HepG2 (cell line): ENCODE measurements around the gene IGLON5. TPM values are rescaled to one million over a fixed set of nuclear protein-coding genes. Genes with fewer than 3 reads are reported as not detected.
A peak's percentile ranks its signal among the peaks of the same experiment; 100 is the strongest.

ENCODE experiments used
- BHLHE40 ChIP-seq: IDR thresholded peaks from 2 replicates; pipeline ENCODE4 v1.6.1; 2011; ENCODE audit warnings: low read length, improper control_type of control experiment
- CHD2 ChIP-seq: IDR thresholded peaks from 2 replicates; pipeline ENCODE4 v1.6.1; 2011; ENCODE audit warnings: low read depth, low read length, improper control_type of control experiment
- FOSL2 ChIP-seq: sonication (generic); formaldehyde crosslinking; IDR thresholded peaks from 2 replicates; pipeline ENCODE4 v1.4.0; 2020; ENCODE audit warnings: missing genetic modification reagents
- HNRNPLL ChIP-seq: fragments of 200-400 bp; formaldehyde crosslinking; IDR thresholded peaks from 2 replicates; pipeline ENCODE4 v1.6.1; 2017; ENCODE audit warnings: mild to moderate bottlenecking, low read depth, low read length; ENCODE audit not compliant: poor library complexity, severe bottlenecking
- MIXL1 ChIP-seq: IDR thresholded peaks from 2 replicates; pipeline ENCODE4 v1.6.1; 2016
- RELA ChIP-seq: sonication (generic); formaldehyde crosslinking; IDR thresholded peaks from 2 replicates; pipeline ENCODE4 v1.4.0; 2020; ENCODE audit warnings: missing genetic modification reagents
- SRY ChIP-seq: sonication (generic); formaldehyde crosslinking; IDR thresholded peaks from 2 replicates; pipeline ENCODE4 v1.8.0; 2022; ENCODE audit warnings: mild to moderate bottlenecking, missing genetic modification reagents
- ZNF451 ChIP-seq: sonication (generic); formaldehyde crosslinking; IDR thresholded peaks from 2 replicates; pipeline ENCODE4 v1.5.0; 2020; ENCODE audit warnings: mild to moderate bottlenecking, missing genetic modification reagents
- polyA plus RNA-seq, 8 experiments: library from polyadenylated mRNA; depleted of rRNA in 3 of 8; stranded (reverse) in 7 of 8; unstranded in 1 of 8; fragments of >200 nt; fragmentation: Illumina TruSeq in 4 of 8; extraction: Trizol in 4 of 8; gene quantifications; 2 replicates each; pipeline versions ENCODE4 v1.2.1 to v1.2.3, GENCODE V29; 2011 to 2016; ENCODE audit warnings: low read depth in 4 of 8, missing spikeins in 1 of 8, mixed read lengths in 1 of 8; ENCODE audit not compliant: insufficient read depth in 1 of 8
- total RNA-seq, 5 experiments: library from RNA; depleted of rRNA; stranded (reverse); fragments of >200 nt; fragmentation: Illumina TruSeq; extraction: Trizol; gene quantifications; 2 replicates each; pipeline ENCODE4 v1.2.3, GENCODE V29; 2016; ENCODE audit warnings: low read depth in 1 of 5
- TF ChIP-seq, protein P1 (sequence below), 2 experiments: sonication (generic) in 1 of 2; formaldehyde crosslinking in 1 of 2; IDR thresholded peaks; 2 replicates each; pipeline versions ENCODE4 v1.5.1 to v1.6.1; 2011 to 2020; ENCODE audit warnings: borderline replicate concordance in 1 of 2, low read depth in 1 of 2, low read length in 1 of 2, mild to moderate bottlenecking in 1 of 2, missing genetic modification reagents in 1 of 2, moderate library complexity in 1 of 2
- TF ChIP-seq, protein P2 (sequence below): sonication (generic); formaldehyde crosslinking; IDR thresholded peaks from 2 replicates; pipeline ENCODE4 v1.9.0; 2021; ENCODE audit warnings: missing genetic modification reagents, borderline replicate concordance
- TF ChIP-seq, protein P3 (sequence below): sonication (generic); formaldehyde crosslinking; IDR thresholded peaks from 2 replicates; pipeline ENCODE4 v1.5.1; 2020; ENCODE audit warnings: mild to moderate bottlenecking, missing genetic modification reagents, moderate library complexity
- TF ChIP-seq, protein P4 (sequence below): sonication (generic); formaldehyde crosslinking; IDR thresholded peaks from 2 replicates; pipeline ENCODE4 v1.4.0; 2020; ENCODE audit warnings: missing genetic modification reagents
- TF ChIP-seq, protein P5 (sequence below): fragments of 450-650 bp; IDR thresholded peaks from 2 replicates; pipeline ENCODE4 v1.6.1; 2016
- TF ChIP-seq, protein P6 (sequence below): sonication (generic); formaldehyde crosslinking; IDR thresholded peaks from 2 replicates; pipeline ENCODE4 v1.8.0; 2022; ENCODE audit warnings: missing genetic modification reagents, mild to moderate bottlenecking, moderate library complexity, borderline replicate concordance

Gene IGLON5
- total and polyA plus RNA-seq, 2 of the 13 experiments (the other 11 are each of a cell fraction or from before 2014, with no cell fraction given), result 0.04 to 5.7 TPM

DNA sequence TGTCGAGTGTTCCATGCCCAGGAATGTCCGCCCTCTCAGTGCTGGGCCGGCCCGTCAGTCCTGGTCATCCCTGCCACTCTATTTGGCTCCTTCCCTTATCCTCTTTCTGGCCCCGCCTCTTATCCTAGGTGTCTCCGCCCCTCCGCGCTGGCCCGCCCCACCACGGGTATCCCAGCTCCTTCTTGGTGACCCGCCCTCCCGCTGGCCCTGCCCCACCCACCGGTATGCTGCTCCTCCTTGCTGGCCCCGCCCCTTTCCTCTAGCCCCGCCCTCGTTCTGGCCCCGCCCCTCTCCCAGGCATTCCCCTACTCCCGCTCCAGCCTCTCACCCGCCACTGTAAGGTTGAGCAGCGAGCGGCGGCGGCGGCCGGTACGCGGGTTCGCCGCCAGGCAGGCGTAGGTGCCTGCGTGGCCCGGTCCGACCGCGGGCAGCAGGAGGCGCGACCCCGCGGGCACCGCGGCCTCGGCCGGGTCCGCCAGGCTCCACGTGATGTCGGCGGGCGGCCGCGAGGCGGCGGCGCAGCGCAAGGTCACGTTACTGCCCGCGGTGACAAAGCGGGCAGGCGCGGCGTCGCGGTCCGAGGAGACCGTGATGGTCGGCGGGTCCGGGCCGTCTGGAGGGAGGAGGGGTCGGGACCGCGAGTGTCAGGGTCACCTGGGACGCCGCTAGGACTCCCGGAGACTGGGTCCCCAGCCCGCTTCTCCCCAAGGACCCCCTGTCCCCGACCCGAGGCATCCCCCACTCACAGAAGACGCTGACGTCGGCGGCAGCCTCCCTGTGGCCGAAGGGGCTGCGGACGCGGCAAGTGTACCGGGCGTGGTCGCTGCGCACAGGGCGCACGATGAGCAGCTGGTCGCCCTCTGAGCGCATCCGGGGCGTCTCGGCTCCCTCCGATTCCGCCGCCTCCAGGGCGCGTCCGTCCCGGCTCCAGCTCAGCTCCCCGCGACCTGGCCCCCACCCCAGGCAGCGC is 28.5 kb downstream of the IGLON5 start (continued):
- TF ChIP-seq, protein P1, sequence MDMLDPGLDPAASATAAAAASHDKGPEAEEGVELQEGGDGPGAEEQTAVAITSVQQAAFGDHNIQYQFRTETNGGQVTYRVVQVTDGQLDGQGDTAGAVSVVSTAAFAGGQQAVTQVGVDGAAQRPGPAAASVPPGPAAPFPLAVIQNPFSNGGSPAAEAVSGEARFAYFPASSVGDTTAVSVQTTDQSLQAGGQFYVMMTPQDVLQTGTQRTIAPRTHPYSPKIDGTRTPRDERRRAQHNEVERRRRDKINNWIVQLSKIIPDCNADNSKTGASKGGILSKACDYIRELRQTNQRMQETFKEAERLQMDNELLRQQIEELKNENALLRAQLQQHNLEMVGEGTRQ (IDR thresholded peaks at IDR 0.05; ENCODE audit: low read depth, low read length), result peak; percentile 49; the same call in 1 of the 2 replicates
- TF ChIP-seq, protein P1 (CRISPR knock-in tag; IDR thresholded peaks at IDR 0.05; ENCODE audit: borderline replicate concordance), result no peak
- TF ChIP-seq CHD2, result no peak
- no peak for TF ChIP-seq MIXL1 (CRISPR knock-in tag)
- TF ChIP-seq, protein P2, sequence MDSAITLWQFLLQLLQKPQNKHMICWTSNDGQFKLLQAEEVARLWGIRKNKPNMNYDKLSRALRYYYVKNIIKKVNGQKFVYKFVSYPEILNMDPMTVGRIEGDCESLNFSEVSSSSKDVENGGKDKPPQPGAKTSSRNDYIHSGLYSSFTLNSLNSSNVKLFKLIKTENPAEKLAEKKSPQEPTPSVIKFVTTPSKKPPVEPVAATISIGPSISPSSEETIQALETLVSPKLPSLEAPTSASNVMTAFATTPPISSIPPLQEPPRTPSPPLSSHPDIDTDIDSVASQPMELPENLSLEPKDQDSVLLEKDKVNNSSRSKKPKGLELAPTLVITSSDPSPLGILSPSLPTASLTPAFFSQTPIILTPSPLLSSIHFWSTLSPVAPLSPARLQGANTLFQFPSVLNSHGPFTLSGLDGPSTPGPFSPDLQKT, result no peak
- TF ChIP-seq, protein P3, sequence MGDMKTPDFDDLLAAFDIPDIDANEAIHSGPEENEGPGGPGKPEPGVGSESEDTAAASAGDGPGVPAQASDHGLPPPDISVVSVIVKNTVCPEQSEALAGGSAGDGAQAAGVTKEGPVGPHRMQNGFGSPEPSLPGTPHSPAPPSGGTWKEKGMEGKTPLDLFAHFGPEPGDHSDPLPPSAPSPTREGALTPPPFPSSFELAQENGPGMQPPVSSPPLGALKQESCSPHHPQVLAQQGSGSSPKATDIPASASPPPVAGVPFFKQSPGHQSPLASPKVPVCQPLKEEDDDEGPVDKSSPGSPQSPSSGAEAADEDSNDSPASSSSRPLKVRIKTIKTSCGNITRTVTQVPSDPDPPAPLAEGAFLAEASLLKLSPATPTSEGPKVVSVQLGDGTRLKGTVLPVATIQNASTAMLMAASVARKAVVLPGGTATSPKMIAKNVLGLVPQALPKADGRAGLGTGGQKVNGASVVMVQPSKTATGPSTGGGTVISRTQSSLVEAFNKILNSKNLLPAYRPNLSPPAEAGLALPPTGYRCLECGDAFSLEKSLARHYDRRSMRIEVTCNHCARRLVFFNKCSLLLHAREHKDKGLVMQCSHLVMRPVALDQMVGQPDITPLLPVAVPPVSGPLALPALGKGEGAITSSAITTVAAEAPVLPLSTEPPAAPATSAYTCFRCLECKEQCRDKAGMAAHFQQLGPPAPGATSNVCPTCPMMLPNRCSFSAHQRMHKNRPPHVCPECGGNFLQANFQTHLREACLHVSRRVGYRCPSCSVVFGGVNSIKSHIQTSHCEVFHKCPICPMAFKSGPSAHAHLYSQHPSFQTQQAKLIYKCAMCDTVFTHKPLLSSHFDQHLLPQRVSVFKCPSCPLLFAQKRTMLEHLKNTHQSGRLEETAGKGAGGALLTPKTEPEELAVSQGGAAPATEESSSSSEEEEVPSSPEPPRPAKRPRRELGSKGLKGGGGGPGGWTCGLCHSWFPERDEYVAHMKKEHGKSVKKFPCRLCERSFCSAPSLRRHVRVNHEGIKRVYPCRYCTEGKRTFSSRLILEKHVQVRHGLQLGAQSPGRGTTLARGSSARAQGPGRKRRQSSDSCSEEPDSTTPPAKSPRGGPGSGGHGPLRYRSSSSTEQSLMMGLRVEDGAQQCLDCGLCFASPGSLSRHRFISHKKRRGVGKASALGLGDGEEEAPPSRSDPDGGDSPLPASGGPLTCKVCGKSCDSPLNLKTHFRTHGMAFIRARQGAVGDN (CRISPR knock-in tag), result peak; percentile 75
- TF ChIP-seq, protein P4, sequence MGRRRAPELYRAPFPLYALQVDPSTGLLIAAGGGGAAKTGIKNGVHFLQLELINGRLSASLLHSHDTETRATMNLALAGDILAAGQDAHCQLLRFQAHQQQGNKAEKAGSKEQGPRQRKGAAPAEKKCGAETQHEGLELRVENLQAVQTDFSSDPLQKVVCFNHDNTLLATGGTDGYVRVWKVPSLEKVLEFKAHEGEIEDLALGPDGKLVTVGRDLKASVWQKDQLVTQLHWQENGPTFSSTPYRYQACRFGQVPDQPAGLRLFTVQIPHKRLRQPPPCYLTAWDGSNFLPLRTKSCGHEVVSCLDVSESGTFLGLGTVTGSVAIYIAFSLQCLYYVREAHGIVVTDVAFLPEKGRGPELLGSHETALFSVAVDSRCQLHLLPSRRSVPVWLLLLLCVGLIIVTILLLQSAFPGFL, result no peak
- TF ChIP-seq, protein P5, sequence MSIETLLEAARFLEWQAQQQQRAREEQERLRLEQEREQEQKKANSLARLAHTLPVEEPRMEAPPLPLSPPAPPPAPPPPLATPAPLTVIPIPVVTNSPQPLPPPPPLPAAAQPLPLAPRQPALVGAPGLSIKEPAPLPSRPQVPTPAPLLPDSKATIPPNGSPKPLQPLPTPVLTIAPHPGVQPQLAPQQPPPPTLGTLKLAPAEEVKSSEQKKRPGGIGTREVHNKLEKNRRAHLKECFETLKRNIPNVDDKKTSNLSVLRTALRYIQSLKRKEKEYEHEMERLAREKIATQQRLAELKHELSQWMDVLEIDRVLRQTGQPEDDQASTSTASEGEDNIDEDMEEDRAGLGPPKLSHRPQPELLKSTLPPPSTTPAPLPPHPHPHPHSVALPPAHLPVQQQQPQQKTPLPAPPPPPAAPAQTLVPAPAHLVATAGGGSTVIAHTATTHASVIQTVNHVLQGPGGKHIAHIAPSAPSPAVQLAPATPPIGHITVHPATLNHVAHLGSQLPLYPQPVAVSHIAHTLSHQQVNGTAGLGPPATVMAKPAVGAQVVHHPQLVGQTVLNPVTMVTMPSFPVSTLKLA, result no peak
- 0 out of 2 replicates have a peak, but pooled peaks have one; percentile 30 for TF ChIP-seq ZNF451 (CRISPR knock-in tag)
- peak; percentile 94 for TF ChIP-seq HNRNPLL
- peak; percentile 53; the same call in 1 of the 2 replicates for TF ChIP-seq SRY (CRISPR knock-in tag)
- TF ChIP-seq BHLHE40, result peak; percentile 73
- TF ChIP-seq, protein P6, sequence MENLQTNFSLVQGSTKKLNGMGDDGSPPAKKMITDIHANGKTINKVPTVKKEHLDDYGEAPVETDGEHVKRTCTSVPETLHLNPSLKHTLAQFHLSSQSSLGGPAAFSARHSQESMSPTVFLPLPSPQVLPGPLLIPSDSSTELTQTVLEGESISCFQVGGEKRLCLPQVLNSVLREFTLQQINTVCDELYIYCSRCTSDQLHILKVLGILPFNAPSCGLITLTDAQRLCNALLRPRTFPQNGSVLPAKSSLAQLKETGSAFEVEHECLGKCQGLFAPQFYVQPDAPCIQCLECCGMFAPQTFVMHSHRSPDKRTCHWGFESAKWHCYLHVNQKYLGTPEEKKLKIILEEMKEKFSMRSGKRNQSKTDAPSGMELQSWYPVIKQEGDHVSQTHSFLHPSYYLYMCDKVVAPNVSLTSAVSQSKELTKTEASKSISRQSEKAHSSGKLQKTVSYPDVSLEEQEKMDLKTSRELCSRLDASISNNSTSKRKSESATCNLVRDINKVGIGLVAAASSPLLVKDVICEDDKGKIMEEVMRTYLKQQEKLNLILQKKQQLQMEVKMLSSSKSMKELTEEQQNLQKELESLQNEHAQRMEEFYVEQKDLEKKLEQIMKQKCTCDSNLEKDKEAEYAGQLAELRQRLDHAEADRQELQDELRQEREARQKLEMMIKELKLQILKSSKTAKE, result peak; percentile 32; the same call in 1 of the 2 replicates
- no peak for TF ChIP-seq FOSL2 (CRISPR knock-in tag)
- TF ChIP-seq RELA (CRISPR knock-in tag), result no peak
